22Rv1 (cell line): Measurements from ENCODE around the gene CDC42BPB.

Source experiments
- CTCF ChIP-seq: fragments of 450-650 bp; IDR thresholded peaks from 2 replicates; pipeline ENCODE4 v1.5.1; 2017; ENCODE audit warnings: mild to moderate bottlenecking
- ZFX ChIP-seq: fragments of 450-650 bp; IDR thresholded peaks from 2 replicates; pipeline ENCODE4 v1.6.1; 2017; ENCODE audit warnings: antibody characterized with exemption, borderline replicate concordance

- TF ChIP-seq ZFX (no peak), CTCF (no peak)
Measured at GRCh38 chr14:102883554-102883953, 173.8 kb downstream of the CDC42BPB start.
